GM19468 (cell line): Measurements from ENCODE around the gene RRAGC.

ENCODE experiments used
- ATAC-seq: cut with Tn5 transposase; IDR thresholded peaks from one replicate; pipeline ENCODE4 v1.9.1; 2021; ENCODE audit warnings: mild to moderate bottlenecking, moderate library complexity, moderate number of reproducible peaks; ENCODE audit not compliant: unreplicated experiment; ENCODE audit errors: extremely low read depth

RRAGC gene

GRCh38 chr1:38788341-38789336, 70.9 kb downstream of the RRAGC start:
- no peak for ATAC-seq
